ENCODE results near the gene ADAM22.

Gene ADAM22

GRCh38 chr7:88167223-88167622, 233.2 kb downstream of the ADAM22 start:
- no peak for DNase-seq (ENCODE audit: low spot score)

- DNase-seq (ENCODE audit: low spot score): no peak
Observed at GRCh38 chr7:88167721-88168120, 233.7 kb downstream of the ADAM22 start.

GRCh38 chr7:88169717-88170320, 235.8 kb downstream of the ADAM22 start:
- DNase-seq (ENCODE audit: low spot score): no peak

GRCh38 chr7:88172842-88173241, 238.8 kb downstream of the ADAM22 start:
- no peak for DNase-seq (ENCODE audit: low spot score)

GRCh38 chr7:88176190-88176589, 242.1 kb downstream of the ADAM22 start:
- DNase-seq (ENCODE audit: low spot score): no peak

GRCh38 chr7:88183051-88183450, 249.0 kb downstream of the ADAM22 start:
- DNase-seq (ENCODE audit: low spot score): no peak

- no peak for DNase-seq (ENCODE audit: low spot score)
Observed at GRCh38 chr7:88184848-88185304, 250.8 kb downstream of the ADAM22 start.

GRCh38 chr7:88185650-88186049, 251.6 kb downstream of the ADAM22 start:
- no peak for DNase-seq (ENCODE audit: low spot score)

GRCh38 chr7:88191911-88192310, 257.9 kb downstream of the ADAM22 start:
- DNase-seq (ENCODE audit: low spot score): no peak

GRCh38 chr7:88200261-88200660, 266.2 kb downstream of the ADAM22 start:
- no peak for DNase-seq (ENCODE audit: low spot score)

GRCh38 chr7:88200789-88201188, 266.7 kb downstream of the ADAM22 start:
- DNase-seq (ENCODE audit: low spot score): no peak

GRCh38 chr7:88201305-88201704, 267.3 kb downstream of the ADAM22 start:
- DNase-seq (ENCODE audit: low spot score): no peak

GRCh38 chr7:88202278-88202677, 268.2 kb downstream of the ADAM22 start:
- no peak for DNase-seq (ENCODE audit: low spot score)

GRCh38 chr7:88202799-88203198, 268.7 kb downstream of the ADAM22 start:
- DNase-seq (ENCODE audit: low spot score): no peak

GRCh38 chr7:88203401-88203800, 269.4 kb downstream of the ADAM22 start:
- no peak for DNase-seq (ENCODE audit: low spot score)

GRCh38 chr7:88204525-88205110, 270.6 kb downstream of the ADAM22 start:
- no peak for DNase-seq (ENCODE audit: low spot score)

GRCh38 chr7:88205179-88205578, 271.1 kb downstream of the ADAM22 start:
- DNase-seq (ENCODE audit: low spot score): no peak

GRCh38 chr7:88206254-88206653, 272.2 kb downstream of the ADAM22 start:
- no peak for DNase-seq (ENCODE audit: low spot score)

- no peak for DNase-seq (ENCODE audit: low spot score)
Observed at GRCh38 chr7:88208521-88208920, 274.5 kb downstream of the ADAM22 start.

GRCh38 chr7:88212918-88213317, 278.9 kb downstream of the ADAM22 start:
- DNase-seq (ENCODE audit: low spot score): no peak

GRCh38 chr7:88214456-88214855, 280.4 kb downstream of the ADAM22 start:
- no peak for DNase-seq (ENCODE audit: low spot score)

- DNase-seq (ENCODE audit: low spot score): no peak
Observed at GRCh38 chr7:88215295-88215694, 281.2 kb downstream of the ADAM22 start.

GRCh38 chr7:88216276-88216675, 282.2 kb downstream of the ADAM22 start:
- DNase-seq (ENCODE audit: low spot score): no peak

All from CD4-positive, alpha-beta T cell treated with Interleukin-6 at 100 ng/mL for 8 hours (primary cell).